SK-N-DZ (cell line): ENCODE measurements around the gene STX18.
A peak's percentile ranks its signal among the peaks of the same experiment; 100 is the strongest.

Source experiments
- DNase-seq: peaks from one replicate; pipeline ENCODE4 v3.0.0-alpha.2; 2015; ENCODE audit warnings: low spot score

The STX18 gene

DNA sequence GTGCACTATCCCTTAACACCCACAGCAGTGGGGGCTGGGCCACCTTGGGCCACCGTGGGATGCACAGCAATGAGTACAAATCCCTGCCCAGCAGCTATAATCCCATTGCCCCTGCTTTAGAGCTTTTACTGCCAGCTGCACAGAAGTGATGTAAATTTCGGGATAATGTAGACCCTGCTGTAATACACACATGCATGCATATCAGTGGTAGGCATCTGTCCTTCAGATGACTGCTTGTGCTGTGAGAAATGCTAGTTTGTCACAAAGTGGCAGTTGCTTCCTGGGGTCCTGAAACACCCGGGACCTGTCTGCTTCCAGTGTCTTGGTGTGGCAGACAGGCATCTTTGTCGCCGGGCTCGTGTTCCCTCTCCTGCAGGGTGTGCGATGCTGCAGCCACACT, 140.8 kb downstream of the STX18 start:
- no peak for DNase-seq

DNA sequence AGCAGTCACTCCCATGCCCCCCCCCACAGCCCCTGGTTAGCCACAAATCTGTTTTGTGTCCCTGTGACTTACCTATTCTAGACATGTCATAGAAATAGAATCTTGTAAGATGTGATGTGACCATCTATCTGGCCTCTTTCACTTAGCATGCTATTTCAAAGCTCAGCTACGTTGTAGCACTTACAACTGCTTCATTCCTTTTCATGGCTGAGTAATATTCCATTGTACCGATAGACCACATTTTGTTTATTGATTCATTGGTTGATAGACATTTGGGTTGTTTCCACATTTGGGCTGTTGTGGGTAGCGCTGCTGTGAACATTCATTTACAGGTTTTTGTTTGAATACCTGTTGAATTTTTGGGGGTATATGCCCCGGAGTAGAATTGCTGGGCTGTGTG, 143.4 kb downstream of the STX18 start:
- no peak for DNase-seq

DNA sequence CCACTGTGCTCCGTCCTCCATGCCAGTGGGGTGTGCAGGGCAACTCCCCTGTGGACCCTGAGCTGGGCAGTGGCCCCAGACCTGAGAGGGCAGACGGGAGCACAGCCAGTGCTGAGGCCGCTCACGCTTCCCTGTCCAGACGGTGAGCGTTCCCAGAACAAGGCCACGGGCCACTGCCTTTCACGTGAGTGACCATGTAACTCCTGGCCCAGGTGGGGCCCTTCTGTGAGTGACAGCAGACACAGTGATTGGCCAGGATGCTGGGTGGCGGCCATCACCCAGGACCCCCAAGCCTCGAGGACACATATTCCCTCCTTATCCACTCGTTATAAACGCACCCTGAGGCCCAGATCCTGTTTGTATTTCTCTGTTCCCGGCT, 144.4 kb downstream of the STX18 start:
- no peak for DNase-seq

DNA sequence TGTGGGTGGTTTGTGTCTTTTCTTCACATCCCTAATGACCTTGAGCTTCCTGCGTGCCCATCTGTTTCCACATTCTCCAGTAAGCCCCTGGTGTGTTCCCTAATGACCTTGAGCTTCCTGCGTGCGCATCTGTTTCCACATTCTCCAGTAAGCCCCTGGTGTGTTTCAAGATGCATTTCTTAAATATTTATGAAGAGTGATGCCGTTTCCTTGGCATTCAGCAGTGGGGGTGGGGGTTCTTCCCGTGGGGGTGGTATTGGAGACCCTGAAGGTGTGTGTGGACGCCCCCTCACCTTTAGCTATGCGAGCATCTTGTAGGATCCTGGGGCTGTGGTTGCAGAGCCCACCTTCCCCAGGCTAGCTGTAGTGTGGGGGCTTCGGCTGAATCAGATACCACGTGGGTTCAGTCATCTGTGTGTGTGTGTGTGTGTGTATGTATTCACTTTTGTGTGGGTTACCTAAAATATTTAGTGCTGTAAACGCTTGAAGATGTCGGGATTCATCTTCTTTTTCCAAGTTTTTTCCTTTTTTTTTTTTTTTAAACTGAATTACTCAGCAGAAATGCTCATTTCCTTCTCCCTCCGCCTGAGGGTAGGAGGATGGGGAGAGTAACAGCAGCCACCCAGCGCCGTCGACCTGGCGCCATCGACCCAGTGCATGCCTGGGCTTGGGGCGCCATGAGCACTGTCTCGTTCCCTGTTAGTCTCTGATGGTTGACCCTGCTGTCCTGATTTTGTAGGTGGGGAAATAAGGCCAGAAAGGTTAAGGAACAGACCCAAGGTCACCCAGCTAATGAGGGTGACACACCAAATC, 145.0 kb downstream of the STX18 start:
- DNase-seq, result no peak

DNA sequence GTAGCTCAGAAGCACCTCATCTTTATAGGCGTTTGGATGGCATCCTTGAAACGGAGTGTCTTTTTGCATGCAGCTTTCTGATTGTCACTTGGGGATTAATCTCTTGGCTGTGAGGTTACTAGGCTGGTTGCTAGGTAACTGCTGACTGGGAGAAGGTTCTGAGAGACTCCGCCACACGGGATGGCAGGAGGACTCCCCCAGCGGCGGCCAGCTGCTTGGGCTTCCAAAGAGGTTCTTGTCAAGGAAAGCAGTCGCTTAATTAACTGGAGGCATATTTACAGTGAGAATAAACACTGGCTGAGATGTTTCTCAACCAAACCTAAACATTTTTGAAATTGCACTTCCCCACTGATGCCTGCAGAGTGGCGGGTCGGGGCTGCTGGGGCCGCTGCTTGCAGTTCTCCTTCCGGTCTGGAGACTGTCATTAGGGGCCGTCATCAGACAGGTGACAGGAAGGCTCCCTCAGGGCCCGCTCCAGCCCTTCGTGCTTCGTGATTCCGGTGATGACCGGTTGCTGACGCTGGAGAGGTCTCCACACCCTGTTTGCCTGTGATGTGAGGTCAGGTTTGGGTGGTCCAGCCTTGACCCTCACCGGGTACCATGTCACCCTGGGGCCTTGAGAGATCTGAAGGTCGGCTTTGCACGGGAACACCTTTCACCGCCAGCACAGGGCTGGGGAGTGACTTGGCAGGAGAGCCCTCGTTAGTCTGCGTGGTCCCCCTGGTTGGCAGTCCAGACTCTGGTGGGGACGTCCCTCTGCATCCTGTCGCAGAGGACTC, 145.8 kb downstream of the STX18 start:
- DNase-seq, result peak; percentile 49

DNA sequence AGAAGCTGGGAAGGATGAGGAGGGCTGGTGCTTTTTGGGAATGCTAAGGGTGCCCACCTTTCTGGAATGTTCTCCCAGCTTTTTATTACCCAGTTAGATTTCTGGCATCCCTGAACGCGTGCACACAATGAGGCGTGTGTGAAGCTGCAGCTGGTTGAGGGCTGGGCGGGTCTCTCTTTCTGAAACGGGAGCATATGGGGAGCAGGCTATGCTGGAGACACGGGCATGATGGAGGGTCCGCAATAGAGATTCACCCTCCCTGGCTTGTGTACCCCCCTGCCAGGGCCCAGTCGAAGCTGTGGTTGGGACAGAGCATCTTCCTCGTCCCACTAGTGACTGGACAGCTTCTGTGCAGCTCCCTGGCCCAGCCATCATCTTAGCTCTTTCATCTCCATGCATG, 146.5 kb downstream of the STX18 start:
- DNase-seq, result no peak

DNA sequence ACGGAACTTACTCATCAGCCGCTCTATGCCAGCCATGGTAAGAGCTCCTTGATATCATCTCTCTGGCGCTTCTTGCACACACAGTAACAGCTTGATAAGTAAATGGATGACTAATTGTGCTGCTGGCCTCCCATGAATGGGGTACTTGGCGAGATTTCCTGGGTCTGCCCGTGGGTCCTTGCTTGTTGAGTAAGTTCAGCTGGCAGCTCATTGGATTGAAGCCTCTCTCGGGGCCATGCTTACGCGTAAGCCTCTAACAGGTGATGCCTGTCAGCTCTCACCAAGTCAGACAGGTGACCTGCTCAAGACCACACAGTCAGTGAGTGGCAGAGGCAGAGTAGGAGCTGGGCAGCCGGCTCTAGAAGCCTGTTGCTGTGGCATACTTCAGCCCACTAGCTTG, 147.2 kb downstream of the STX18 start:
- DNase-seq, result no peak

DNA sequence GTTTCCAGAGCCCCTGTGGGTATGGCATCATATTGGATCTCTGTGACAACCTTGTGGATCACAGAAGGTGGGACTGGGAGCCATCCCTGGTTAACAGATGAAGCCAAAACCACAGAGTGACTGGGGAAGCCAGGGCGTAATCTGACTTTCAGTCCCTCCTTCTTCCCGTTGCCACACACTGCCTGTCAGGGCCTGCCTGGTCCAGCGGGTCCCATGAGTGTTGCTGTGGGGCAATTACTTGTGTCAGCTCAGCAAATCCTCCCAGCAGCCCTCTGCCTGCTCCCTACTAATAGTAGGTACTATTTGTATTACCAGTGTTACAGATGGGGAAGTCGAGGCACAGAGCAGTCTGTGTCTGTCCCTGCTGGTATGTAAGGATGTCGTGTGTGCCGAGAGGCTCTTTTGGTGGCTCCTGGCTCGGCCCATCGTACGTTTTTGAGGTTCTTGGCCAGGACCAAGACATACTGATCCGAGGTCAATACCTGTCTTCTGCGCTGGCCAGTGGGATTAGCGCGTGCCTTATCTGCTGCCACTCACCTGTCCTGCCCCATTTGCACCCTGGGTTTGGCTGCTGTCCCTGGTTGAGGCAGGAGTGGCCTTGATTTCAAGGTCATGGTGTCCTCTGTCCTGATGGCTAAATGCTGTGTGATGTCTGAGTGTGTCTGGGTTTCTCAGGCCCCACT, 149.2 kb downstream of the STX18 start:
- no peak for DNase-seq

DNA sequence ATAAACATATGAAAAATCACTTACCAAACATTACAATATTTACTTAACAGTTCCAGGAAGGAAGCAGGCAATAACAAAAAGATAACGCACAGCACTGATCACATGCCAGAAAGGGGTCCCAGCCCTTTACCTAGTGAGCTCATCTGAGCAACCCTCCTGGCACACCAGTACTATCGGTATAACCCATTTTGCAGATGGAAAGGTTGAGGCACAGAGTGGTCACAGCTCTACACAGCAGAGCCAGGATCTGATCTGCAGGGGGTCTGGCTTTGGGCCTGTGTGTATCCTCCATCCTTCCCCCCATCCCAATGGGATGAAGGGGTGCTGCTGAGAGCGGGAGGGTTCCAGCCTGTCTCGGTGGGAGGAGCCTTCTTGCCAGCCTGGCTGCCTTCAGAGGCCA, 150.0 kb downstream of the STX18 start:
- no peak for DNase-seq

DNA sequence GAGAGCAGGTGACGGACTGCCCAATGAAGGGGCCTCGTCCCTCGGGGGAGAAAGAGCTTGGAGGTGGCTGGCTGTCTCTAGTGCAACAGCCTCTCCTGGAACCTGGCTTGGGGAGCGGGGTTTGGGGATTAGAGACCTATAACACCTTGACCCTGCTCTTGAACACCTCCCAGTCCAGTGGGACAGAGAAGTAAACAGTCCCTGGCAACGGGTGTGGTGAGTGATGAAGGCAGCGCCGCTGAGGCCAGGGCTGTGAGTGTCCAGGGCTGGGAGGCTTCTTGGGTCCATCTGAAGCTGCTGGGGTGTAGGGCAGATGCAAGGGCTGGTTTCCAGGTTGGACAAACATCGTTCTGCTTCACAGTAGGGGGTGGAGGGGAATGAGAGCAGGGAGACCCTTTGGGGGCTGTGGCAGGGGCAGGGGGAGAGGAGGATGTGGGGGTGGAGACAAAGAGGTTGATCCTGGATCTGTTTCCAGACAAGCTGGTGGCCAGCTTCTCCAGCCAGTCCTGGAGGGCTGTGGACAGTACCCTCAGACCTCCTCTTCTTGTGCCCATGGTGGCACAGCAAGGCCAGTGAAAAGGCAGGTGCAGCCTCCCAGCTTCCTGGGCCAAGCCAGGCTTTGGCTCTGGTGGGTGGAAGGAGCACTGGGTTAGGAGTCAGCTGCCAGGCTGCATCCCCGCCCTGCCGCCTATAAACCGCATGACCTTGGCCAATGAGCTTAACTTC, 151.2 kb downstream of the STX18 start:
- DNase-seq, result no peak

DNA sequence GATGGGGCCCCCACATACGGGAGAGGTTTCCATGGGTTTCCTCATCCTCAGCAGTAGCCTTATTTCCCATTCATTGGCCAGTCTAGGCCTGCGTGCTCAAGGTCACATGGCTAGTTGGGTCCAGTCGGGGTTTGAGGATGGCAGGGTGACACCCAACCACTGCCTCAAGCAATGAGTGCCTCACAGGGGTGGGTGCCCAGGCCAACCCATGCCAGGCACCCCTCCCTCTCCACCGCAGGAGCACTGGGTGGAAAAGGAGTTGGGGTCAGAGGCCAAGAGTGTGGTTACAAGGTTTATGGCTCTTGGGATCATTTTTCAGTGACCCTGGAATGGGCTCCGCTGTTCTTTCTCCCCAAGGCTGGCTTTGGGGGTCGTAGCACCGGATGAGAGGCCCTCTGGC, 151.8 kb downstream of the STX18 start:
- no peak for DNase-seq

DNA sequence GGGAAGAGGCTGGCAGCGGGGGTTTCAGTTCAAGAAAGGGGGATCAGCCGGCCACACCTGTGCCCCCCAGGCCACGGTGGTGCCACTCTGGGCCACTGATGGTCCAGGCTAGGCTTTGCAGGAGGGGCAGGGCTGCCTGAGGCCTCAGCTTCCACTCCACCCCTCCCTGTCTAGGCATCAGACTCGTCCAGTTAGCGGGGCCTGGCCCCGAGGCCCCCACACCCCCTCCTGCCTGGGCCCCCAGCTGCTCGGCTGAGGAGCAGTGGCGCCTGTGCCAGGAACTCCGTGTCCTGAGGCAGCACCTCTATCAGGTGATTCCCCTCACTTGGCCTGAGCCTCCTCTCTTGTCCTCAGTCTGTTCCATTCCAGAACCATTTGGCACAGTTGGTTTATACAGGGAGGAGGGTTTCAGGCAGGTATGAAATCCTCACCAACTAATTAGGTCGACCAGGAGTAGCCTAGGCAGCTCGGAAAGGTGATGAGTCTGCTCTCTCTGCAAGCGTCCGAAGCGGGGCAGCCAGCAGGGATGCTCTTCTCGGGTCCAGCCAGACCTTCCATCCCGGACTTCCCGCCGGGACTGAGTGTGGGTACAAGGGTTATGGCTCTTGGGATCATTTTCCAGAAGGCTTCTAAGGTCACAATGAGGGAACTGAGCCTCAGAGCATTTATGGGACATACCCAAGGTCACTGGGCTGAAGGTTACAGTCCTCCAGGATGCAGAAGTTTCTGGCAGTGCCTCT, 152.8 kb downstream of the STX18 start:
- no peak for DNase-seq

DNA sequence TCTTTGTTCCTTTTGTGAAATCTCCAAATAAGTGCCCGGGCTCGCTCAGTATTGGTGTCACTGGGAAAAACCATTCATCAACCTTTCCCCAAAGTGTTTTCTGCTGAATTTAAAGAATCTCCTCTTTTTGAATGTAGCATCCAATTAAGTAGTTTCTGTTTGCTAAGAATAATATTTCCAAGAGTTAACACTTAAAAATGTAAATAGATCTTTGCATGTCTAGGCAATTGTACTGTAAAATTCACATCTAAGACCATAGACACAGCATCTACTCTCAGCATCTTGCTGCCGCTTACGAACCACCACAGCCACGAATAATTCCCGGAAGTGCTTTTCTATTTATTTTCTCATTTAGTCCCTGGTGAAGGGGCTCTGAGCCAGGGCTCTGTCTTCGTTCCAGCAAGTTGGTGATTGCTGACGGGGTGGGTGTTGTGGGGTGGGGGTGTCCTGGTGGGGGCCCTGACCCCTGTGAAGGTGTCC, 153.5 kb downstream of the STX18 start:
- no peak for DNase-seq

DNA sequence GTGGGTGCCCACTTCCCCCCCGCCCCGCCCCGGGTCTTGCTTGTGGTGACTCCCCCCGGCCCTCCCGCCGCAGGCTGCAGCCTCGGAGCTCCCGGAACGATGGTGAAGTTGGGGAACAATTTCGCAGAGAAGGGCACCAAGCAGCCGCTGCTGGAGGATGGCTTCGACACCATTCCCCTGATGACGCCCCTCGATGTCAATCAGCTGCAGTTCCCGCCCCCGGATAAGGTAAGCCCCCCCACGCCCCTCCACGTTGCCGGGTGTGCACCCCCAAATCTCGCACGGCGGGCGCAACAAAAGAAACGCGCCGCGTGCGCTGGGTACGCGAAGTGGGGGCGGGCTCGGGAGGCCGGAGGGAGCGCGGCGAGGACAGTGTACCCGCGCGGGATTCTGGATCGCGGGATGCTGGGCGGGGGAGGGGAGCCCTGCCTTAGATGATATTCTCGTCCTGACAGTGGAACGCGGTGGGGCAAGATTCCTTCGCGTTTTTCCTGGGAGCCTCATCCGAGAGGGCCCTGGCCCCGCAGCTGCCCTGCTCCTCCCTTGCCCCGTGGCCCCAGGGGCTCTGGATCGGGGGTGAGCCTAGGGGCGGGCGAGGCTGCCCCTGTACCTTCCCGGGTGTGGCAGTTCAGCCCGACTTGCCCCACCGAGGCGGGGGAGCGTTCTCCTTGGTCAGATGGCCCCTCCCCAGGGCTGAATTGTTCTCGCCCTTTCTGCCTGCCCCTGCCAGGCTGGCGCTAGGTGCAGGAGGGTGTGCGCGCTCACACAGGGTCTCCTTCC, 154.1 kb downstream of the STX18 start:
- DNase-seq, result no peak

DNA sequence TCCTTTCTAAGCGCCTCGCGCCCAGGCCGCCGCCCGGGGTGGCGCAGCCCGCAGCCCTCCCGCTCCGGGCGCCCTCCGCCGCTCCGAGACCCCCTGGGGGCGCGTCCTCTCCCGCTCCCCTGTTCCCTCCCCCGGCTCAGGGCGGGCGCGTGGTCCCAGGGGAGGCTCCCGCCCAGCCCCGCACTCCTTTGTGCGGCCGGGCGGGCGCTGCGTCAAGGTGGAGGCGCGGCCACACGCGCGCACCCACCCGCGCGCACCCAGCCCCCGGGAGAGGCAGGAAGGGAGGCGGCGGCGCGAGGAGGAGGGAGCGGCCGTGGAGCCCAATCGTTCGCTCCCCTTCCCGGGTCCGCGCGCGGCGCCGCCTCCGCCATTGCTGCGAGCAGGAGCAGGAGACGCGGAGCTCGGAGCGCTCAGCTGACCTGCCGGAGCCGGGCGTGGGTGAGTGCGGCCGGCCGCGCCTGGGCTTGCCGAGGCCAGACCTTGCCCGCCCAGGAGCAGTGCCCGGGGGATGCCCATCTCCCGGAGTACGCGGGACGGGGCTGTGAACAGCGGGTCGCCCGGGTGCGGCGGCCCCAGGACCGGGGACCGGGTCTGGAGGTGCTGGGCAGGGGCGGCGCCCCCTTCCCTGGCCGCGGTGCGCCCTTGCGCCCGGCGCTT, 155.0 kb downstream of the STX18 start, which contains the start of gene NSG1:
Gene NSG1, plus strand, starts transcription at position 367 of the 657 bp plus-strand sequence. CDS start 528 bp downstream, outside the sequence.
- DNase-seq, result peak; percentile 31

DNA sequence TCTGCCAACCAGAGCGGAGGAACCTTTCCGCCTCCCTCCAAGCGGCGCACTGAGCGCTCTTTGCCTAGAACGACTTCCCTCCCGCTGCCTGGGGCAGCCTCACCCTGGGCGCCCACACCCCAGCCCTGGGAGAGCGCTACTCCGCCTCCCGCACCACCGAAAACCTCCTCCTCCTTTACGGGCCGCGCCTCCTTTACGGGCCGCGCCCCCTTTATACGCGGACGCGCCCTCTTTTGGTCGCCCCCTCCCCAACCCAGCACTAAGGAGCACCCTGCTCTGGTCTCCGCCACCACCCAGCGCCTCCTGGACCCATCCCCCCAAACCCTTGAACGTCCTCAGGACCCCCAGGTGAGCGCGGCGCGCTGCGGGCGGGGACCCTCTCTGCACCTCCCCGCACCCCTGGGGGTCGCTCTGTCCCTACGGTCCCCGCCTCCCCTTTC, 155.5 kb downstream of the STX18 start:
- peak; percentile 53 for DNase-seq

DNA sequence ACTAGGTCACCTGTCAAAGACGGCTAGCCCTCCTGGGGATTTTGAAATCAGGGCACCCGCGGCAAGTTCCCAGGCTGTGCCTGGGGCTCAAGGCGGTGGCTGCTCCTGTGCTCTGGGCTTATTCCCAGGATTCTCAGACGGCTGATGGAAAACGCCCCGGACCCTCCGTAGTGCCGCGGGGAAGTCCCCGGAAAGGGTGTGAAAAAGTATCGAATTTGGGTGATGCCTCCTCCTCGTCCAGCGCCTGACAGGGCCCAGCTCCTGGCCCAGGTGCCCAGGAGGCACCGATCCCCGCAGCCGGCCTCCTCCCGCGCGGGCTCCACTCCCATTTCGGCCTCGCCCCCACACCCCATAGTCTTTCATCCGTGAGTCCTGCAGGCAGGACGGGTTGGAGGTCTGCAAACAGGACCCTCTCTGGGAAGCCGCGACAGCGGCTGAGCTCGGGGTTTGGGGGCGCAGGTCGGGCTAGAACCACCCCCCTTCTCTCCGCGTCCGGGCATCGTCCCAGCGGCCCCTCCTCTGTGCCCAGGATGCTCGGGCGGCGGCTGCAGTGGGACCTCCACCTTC, 156.0 kb downstream of the STX18 start:
- no peak for DNase-seq

DNA sequence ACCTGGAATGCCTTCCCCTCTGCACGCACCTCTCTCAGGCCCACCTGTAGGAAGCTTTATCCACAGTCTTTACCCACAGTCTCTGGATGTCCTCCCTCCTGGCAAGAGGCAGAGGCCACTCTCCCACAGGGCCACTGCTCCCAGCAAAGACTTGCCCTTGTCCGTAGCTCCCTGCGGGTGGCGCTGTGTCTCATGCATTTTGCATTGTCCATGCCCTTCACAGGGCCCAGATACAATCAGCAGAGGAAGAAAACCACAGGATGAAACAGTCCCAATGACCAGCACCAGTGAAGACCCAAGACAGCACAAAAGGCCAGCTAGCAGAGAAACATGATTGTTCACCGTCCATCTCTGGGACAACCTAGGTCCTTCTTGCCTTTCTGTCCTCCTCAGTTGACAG, 157.0 kb downstream of the STX18 start:
- DNase-seq, result peak; percentile 54

DNA sequence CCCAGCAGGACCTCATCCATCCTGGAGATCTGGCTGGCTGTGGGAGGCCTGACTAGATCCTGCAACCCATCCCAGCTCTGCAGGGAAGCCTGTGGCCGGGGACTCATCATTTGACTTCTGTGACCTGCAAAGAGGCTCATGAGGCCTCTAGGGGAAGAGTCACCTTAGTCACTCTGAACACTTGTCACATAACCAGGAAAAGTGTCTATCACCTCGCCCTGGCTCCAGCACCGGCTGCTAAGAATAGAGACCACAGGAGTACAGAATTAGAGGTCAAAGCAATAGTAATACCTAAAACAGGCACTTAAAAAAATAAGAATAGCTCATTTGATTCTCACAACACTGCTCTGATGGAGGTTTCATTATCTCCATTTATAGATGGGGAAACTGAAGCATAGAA, 158.8 kb downstream of the STX18 start:
- no peak for DNase-seq
